Chondrocyte (in vitro differentiated cells): Measurements from ENCODE around the gene HELZ2. TPM values are rescaled to one million over a fixed set of nuclear protein-coding genes. Genes with fewer than 3 reads are reported as not detected.

ENCODE experiments used
- DNase-seq: peaks from one replicate; pipeline ENCODE4 v3.0.0; 2021; ENCODE audit warnings: mixed read lengths, low spot score
- H3K27ac Mint-ChIP-seq: one replicate; pipeline ENCODE4 v1.8.0; 2021; ENCODE audit warnings: mild to moderate bottlenecking, moderate library complexity, mixed read lengths; ENCODE audit not compliant: unreplicated experiment
- H3K27me3 Mint-ChIP-seq: 2 replicates; pipeline ENCODE4 v1.8.0; 2021; ENCODE audit warnings: low read depth, mixed read lengths
- H3K36me3 Mint-ChIP-seq: 2 replicates; pipeline ENCODE4 v1.8.0; 2021; ENCODE audit warnings: low read depth, mixed read lengths
- H3K4me1 Mint-ChIP-seq: 2 replicates; pipeline ENCODE4 v1.8.0; 2021; ENCODE audit warnings: low read depth, mild to moderate bottlenecking, mixed read lengths
- H3K4me3 Mint-ChIP-seq: one replicate; pipeline ENCODE4 v1.8.0; 2021; ENCODE audit warnings: mild to moderate bottlenecking, moderate library complexity, mixed read lengths; ENCODE audit not compliant: unreplicated experiment
- H3K9me3 Mint-ChIP-seq: 2 replicates; pipeline ENCODE4 v1.8.0; 2021; ENCODE audit warnings: low read depth, mixed read lengths
- CTCF ChIP-seq: fragments of 200-600 bp; sonication (generic); IDR thresholded peaks from 2 replicates; pipeline ENCODE4 v1.5.0; 2021; ENCODE audit warnings: antibody characterized with exemption, mild to moderate bottlenecking, moderate library complexity
- total RNA-seq: library from RNA; stranded (reverse); gene quantifications from 3 replicates; pipeline ENCODE4 v1.2.1, GENCODE V29; 2021

HELZ2 gene
- total RNA-seq, 1 donor from 2014 or later = 14.9 TPM

DNA sequence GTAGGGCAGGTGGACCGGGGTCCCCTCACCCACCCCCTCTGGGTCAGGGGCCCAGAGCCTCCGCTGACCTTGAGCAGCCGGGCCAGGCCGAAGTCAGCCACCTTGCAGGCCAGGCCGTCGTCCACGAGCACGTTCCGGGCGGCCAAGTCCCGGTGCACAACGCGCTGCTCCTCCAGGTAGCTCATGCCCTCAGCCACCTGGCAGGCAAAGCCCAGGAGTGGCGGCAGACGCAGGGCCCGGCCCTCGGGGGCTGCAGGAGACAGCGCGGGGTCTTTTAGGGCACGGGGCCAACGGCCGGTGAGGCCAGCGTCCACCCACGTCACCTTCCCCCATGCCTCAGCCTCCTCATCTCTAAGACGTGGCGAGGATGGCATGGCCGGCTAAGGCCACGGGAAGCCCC lies 32.7 kb downstream of the HELZ2 start:
- no peak overlapping the region for H3K4me3 Mint-ChIP-seq
- H3K4me1 Mint-ChIP-seq = peaks cover 8% of the 10 kb centered on the region
- no peaks in the 10 kb centered on the region for H3K36me3 Mint-ChIP-seq
- no peaks in the 10 kb centered on the region for H3K9me3 Mint-ChIP-seq
- no peak for DNase-seq
- H3K27ac Mint-ChIP-seq = no peak overlapping the region
- no peak for TF ChIP-seq CTCF
- H3K27me3 Mint-ChIP-seq = peaks cover 2% of the 10 kb centered on the region

- Mint-ChIP-seq H3K4me1 (peaks cover 10% of the 10 kb centered on the region), H3K27me3 (peaks cover 2% of the 10 kb centered on the region), H3K4me3 (no peak overlapping the region), H3K36me3 (no peaks in the 10 kb centered on the region), H3K9me3 (no peaks in the 10 kb centered on the region), H3K27ac (no peak overlapping the region)
- no peak for TF ChIP-seq CTCF
- DNase-seq = no peak
Observed at GRCh38 chr20:63540417-63541186, 33.4 kb downstream of the HELZ2 start.

GRCh38 chr20:63539441-63540370 lies 34.3 kb downstream of the HELZ2 start:
- Mint-ChIP-seq H3K4me3 (no peak overlapping the region), H3K36me3 (no peaks in the 10 kb centered on the region), H3K4me1 (peaks cover 10% of the 10 kb centered on the region), H3K27ac (no peak overlapping the region), H3K27me3 (no peaks in the 10 kb centered on the region), H3K9me3 (no peaks in the 10 kb centered on the region)
- DNase-seq = no peak
- no peak for TF ChIP-seq CTCF

DNA sequence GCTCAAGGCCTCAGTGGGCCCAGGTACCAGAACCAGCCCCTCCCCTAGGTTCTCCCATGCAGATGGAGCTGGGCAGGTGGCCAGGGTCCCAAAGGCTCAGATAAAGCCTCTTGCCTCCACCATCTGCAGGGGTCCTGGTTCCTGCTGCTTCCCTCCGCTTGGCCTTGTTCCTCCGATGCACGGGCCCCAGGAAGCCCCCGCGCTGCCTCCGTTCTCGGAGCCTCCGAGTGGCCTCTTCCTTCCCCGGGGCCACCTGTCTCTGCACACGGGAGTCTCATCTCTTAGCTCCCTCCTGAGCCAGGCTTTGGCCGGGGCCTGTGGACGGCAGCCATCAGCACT lies 35.0 kb downstream of the HELZ2 start:
- TF ChIP-seq CTCF = no peak
- H3K4me3 Mint-ChIP-seq = no peak overlapping the region
- no peak for DNase-seq
- H3K4me1 Mint-ChIP-seq = peaks cover 10% of the 10 kb centered on the region
- H3K36me3 Mint-ChIP-seq = no peaks in the 10 kb centered on the region
- H3K27me3 Mint-ChIP-seq = no peaks in the 10 kb centered on the region
- no peaks in the 10 kb centered on the region for H3K9me3 Mint-ChIP-seq
- no peak overlapping the region for H3K27ac Mint-ChIP-seq
